HepG2 (cell line): Measurements from ENCODE around the gene SPON2. TPM values are rescaled to one million over a fixed set of nuclear protein-coding genes. Genes with fewer than 3 reads are reported as not detected.
A peak's percentile ranks its signal among the peaks of the same experiment; 100 is the strongest.

ENCODE experiments used
- AGO2 ChIP-seq: fragments of 200-400 bp; formaldehyde crosslinking; optimal IDR thresholded peaks from 2 replicates; pipeline ENCODE3; 2017; ENCODE audit warnings: mild to moderate bottlenecking, low read depth, low read length, moderate library complexity
- BHLHE40 ChIP-seq: IDR thresholded peaks from 2 replicates; pipeline ENCODE4 v1.6.1; 2011; ENCODE audit warnings: low read length, improper control_type of control experiment
- CBX2 ChIP-seq, 2 experiments: fragments of 200-600 bp in 1 of 2; sonication (generic); formaldehyde crosslinking in 1 of 2; IDR thresholded peaks; 2 replicates each; pipeline versions ENCODE4 v1.7.0 to v1.8.1; 2018 to 2022; ENCODE audit warnings: low read depth in 2 of 2, low read length in 1 of 2, mild to moderate bottlenecking in 1 of 2, missing genetic modification reagents in 1 of 2
- CREM ChIP-seq, 2 experiments: sonication (generic) in 1 of 2; formaldehyde crosslinking in 1 of 2; IDR thresholded peaks; 2 replicates each; pipeline versions ENCODE4 v1.4.0 to v1.6.1; 2016 to 2020; ENCODE audit warnings: antibody characterized with exemption in 1 of 2, mild to moderate bottlenecking in 1 of 2, missing genetic modification reagents in 1 of 2
- ETV6 ChIP-seq: sonication (generic); formaldehyde crosslinking; conservative IDR thresholded peaks from 2 replicates; pipeline ENCODE4 v1.4.0; 2020; ENCODE audit warnings: missing genetic modification reagents
- HNRNPL ChIP-seq: fragments of 200-400 bp; formaldehyde crosslinking; IDR thresholded peaks from 2 replicates; pipeline ENCODE4 v1.6.1; 2017; ENCODE audit warnings: mild to moderate bottlenecking, low read depth, low read length
- HOXA3 ChIP-seq: sonication (generic); formaldehyde crosslinking; IDR thresholded peaks from 2 replicates; pipeline ENCODE4 v1.5.0; 2020; ENCODE audit warnings: missing genetic modification reagents
- KDM2A ChIP-seq: sonication (generic); formaldehyde crosslinking; IDR thresholded peaks from 2 replicates; pipeline ENCODE4 v1.4.0; 2020; ENCODE audit warnings: low read depth, missing genetic modification reagents, borderline replicate concordance
- KLF12 ChIP-seq: sonication (generic); formaldehyde crosslinking; IDR thresholded peaks from 2 replicates; pipeline ENCODE4 v1.4.0; 2020; ENCODE audit warnings: missing genetic modification reagents, borderline replicate concordance
- MAFG ChIP-seq: sonication (generic); formaldehyde crosslinking; IDR thresholded peaks from 2 replicates; pipeline ENCODE4 v1.5.1; 2020; ENCODE audit warnings: mild to moderate bottlenecking, missing genetic modification reagents
- MIER2 ChIP-seq: IDR thresholded peaks from 2 replicates; pipeline ENCODE4 v1.6.1; 2016; ENCODE audit warnings: missing biosample characterization, missing genetic modification reagents
- NCOA1 ChIP-seq: sonication (generic); formaldehyde crosslinking; IDR thresholded peaks from 2 replicates; pipeline ENCODE4 v1.9.0; 2021; ENCODE audit warnings: missing genetic modification reagents
- NCOA2 ChIP-seq: sonication (generic); formaldehyde crosslinking; IDR thresholded peaks from 2 replicates; pipeline ENCODE4 v1.8.0; 2022; ENCODE audit warnings: inconsistent platforms
- NFATC3 ChIP-seq: sonication (generic); formaldehyde crosslinking; IDR thresholded peaks from 2 replicates; pipeline ENCODE4 v1.5.1; 2020; ENCODE audit warnings: mild to moderate bottlenecking, missing genetic modification reagents
- PHF21A ChIP-seq: sonication (generic); formaldehyde crosslinking; IDR thresholded peaks from 2 replicates; pipeline ENCODE4 v1.5.0; 2020; ENCODE audit warnings: mild to moderate bottlenecking, missing genetic modification reagents
- RBM22 ChIP-seq: fragments of 200-400 bp; formaldehyde crosslinking; optimal IDR thresholded peaks from 2 replicates; pipeline ENCODE3; 2017; ENCODE audit warnings: mild to moderate bottlenecking, low read length, moderate library complexity
- RFX1 ChIP-seq: fragments of 450-650 bp; IDR thresholded peaks from 2 replicates; pipeline ENCODE4 v1.6.1; 2017
- ZFP36L1 ChIP-seq: sonication (generic); formaldehyde crosslinking; IDR thresholded peaks from 2 replicates; pipeline ENCODE4 v1.8.0; 2022; ENCODE audit warnings: mild to moderate bottlenecking, missing genetic modification reagents, moderate library complexity
- ZNF136 ChIP-seq: sonication (generic); formaldehyde crosslinking; IDR thresholded peaks from 2 replicates; pipeline ENCODE4 v1.8.1; 2022; ENCODE audit warnings: low read depth, mild to moderate bottlenecking, moderate library complexity, missing genetic modification reagents
- ZNF232 ChIP-seq: sonication (generic); formaldehyde crosslinking; IDR thresholded peaks from 2 replicates; pipeline ENCODE4 v1.4.0; 2020; ENCODE audit warnings: missing genetic modification reagents, borderline replicate concordance
- ZNF362 ChIP-seq: sonication (generic); formaldehyde crosslinking; IDR thresholded peaks from 2 replicates; pipeline ENCODE4 v1.4.0; 2020; ENCODE audit warnings: missing genetic modification reagents, mild to moderate bottlenecking, borderline replicate concordance
- ZNF446 ChIP-seq: sonication (generic); formaldehyde crosslinking; IDR thresholded peaks from 2 replicates; pipeline ENCODE4 v1.5.0; 2020; ENCODE audit warnings: mild to moderate bottlenecking, missing genetic modification reagents
- ZNF503 ChIP-seq: sonication (generic); formaldehyde crosslinking; IDR thresholded peaks from 2 replicates; pipeline ENCODE4 v1.4.0; 2020; ENCODE audit warnings: missing genetic modification reagents
- ZNF552 ChIP-seq: sonication (generic); formaldehyde crosslinking; IDR thresholded peaks from 2 replicates; pipeline ENCODE4 v1.9.0; 2022; ENCODE audit warnings: missing genetic modification reagents, mild to moderate bottlenecking, borderline replicate concordance
- ZNF556 ChIP-seq: sonication (generic); formaldehyde crosslinking; IDR thresholded peaks from 2 replicates; pipeline ENCODE4 v1.4.0; 2020; ENCODE audit warnings: mild to moderate bottlenecking, missing genetic modification reagents, borderline replicate concordance
- ZNF703 ChIP-seq: sonication (generic); formaldehyde crosslinking; IDR thresholded peaks from 2 replicates; pipeline ENCODE4 v1.5.1; 2020; ENCODE audit warnings: missing genetic modification reagents, mild to moderate bottlenecking, moderate library complexity, borderline replicate concordance
- polyA plus RNA-seq, 8 experiments: library from polyadenylated mRNA; depleted of rRNA in 3 of 8; stranded (reverse) in 7 of 8; unstranded in 1 of 8; fragments of >200 nt; fragmentation: Illumina TruSeq in 4 of 8; extraction: Trizol in 4 of 8; gene quantifications; 2 replicates each; pipeline versions ENCODE4 v1.2.1 to v1.2.3, GENCODE V29; 2011 to 2016; ENCODE audit warnings: low read depth in 4 of 8, missing spikeins in 1 of 8, mixed read lengths in 1 of 8; ENCODE audit not compliant: insufficient read depth in 1 of 8
- total RNA-seq, 5 experiments: library from RNA; depleted of rRNA; stranded (reverse); fragments of >200 nt; fragmentation: Illumina TruSeq; extraction: Trizol; gene quantifications; 2 replicates each; pipeline ENCODE4 v1.2.3, GENCODE V29; 2016; ENCODE audit warnings: low read depth in 1 of 5

SPON2 gene
- total and polyA plus RNA-seq, 2 of the 13 experiments (the other 11 are each of a cell fraction or from before 2014, with no cell fraction given): 17.4 to 55.2 TPM

DNA sequence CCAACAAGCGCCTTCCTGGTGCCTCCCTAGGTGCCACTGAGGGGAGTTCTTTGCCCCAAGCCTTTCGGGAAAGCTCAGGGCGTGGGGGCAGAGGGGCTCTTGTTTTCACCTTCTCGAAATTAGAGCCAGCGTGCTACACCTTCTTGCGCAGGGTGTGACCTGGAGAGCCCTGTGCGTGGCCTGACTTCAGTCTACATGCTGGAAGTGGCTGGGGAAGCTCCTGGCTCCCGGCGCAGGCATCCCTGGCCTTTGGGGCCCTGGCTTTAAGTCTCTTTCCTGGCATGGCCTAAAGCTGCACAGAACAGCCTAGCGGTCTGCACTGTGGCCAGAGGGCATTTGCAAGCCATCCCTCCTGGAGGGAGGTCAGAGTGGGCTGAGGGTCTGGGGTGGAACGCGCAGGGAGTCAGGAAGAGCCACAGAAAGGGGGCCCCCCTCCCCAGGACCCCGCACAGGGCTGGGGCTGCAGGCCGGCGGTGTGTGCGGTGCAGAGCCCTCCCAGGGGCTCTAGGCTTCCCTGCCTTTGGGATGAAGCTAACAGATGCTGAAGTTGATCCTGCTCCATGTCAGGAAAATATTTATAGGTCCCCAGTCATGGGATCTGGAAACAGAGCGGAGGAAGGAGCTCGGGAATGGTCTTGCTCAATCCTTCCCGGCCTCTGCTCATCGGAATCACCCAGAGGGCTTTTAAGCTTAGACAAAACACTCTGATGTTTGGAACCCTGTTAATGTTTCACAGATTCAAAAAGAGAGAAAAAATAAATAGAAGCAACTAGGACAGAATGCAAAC is 781 bp upstream of the SPON2 start (continued):
- no peak for TF ChIP-seq ZNF446 (CRISPR knock-in tag)
- TF ChIP-seq NCOA1 (CRISPR knock-in tag): no peak
- TF ChIP-seq CBX2 (IDR thresholded peaks at IDR 0.05; ENCODE audit: low read depth, low read length): no peak
- TF ChIP-seq CBX2 (CRISPR knock-in tag; IDR thresholded peaks at IDR 0.05; ENCODE audit: low read depth): no peak
- TF ChIP-seq HNRNPL: peak; percentile 61
- 0 out of 2 replicates have a peak, but pooled peaks have one; percentile 61 for TF ChIP-seq ZNF552 (CRISPR knock-in tag)
- peak; percentile 67 for TF ChIP-seq AGO2
- TF ChIP-seq MIER2 (CRISPR knock-in tag): no peak
- no peak for TF ChIP-seq KLF12 (CRISPR knock-in tag)
- no peak for TF ChIP-seq ZNF232 (CRISPR knock-in tag)
- no peak for TF ChIP-seq ZFP36L1 (CRISPR knock-in tag)
- no peak for TF ChIP-seq ZNF362
- TF ChIP-seq RBM22: no peak
- TF ChIP-seq KDM2A (CRISPR knock-in tag): peak; percentile 40; the same call in 1 of the 2 replicates
- TF ChIP-seq ZNF136: no peak
- no peak for TF ChIP-seq RFX1
- no peak for TF ChIP-seq BHLHE40
- no peak for TF ChIP-seq ETV6
- no peak for TF ChIP-seq MAFG
- TF ChIP-seq PHF21A (CRISPR knock-in tag): peak; percentile 83
- no peak for TF ChIP-seq ZNF556 (CRISPR knock-in tag)
- TF ChIP-seq ZNF503: no peak
- 0 out of 2 replicates have a peak, but pooled peaks have one; percentile 29 for TF ChIP-seq HOXA3 (CRISPR knock-in tag)
- TF ChIP-seq NFATC3 (CRISPR knock-in tag): no peak
- no peak for TF ChIP-seq ZNF703
- TF ChIP-seq NCOA2 (CRISPR knock-in tag): 0 out of 2 replicates have a peak, but pooled peaks have one; percentile 53
- TF ChIP-seq CREM (IDR thresholded peaks at IDR 0.05): 0 out of 2 replicates have a peak, but pooled peaks have one; percentile 39
- no peak for TF ChIP-seq CREM (CRISPR knock-in tag; IDR thresholded peaks at IDR 0.05)
